SH-SY5Y (cell line): Measurements from ENCODE around the gene LATS1.

ENCODE experiments used
- GATA2 ChIP-seq: IDR thresholded peaks from 2 replicates; pipeline ENCODE4 v1.6.1; 2011; ENCODE audit warnings: mild to moderate bottlenecking, low read depth, low read length
- GATA3 ChIP-seq: IDR thresholded peaks from 2 replicates; pipeline ENCODE4 v1.6.1; 2011; ENCODE audit warnings: low read depth, mild to moderate bottlenecking, low read length, moderate library complexity

DNA sequence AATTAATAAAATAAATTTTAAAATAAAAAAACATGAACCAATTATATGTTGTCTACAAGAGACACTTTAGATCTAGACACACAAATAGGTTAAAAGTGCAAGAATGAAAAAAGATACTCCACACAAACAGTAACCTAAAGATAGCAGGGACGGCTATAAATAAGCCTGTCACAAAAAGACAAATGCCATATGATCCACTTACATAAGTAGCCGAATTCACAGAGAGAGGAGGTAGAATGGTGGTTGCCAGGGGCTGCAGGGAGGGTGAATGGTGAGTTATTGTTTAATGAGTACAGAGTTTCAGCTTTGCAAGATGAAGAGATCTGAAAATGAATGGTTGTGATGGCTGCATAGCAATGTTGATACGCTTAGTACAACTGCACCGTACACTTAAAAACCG lies 102.1 kb downstream of the LATS1 start:
- no peak for TF ChIP-seq GATA2
- no peak for TF ChIP-seq GATA3
